ENCODE measurements around the gene NEURL4.

DNA sequence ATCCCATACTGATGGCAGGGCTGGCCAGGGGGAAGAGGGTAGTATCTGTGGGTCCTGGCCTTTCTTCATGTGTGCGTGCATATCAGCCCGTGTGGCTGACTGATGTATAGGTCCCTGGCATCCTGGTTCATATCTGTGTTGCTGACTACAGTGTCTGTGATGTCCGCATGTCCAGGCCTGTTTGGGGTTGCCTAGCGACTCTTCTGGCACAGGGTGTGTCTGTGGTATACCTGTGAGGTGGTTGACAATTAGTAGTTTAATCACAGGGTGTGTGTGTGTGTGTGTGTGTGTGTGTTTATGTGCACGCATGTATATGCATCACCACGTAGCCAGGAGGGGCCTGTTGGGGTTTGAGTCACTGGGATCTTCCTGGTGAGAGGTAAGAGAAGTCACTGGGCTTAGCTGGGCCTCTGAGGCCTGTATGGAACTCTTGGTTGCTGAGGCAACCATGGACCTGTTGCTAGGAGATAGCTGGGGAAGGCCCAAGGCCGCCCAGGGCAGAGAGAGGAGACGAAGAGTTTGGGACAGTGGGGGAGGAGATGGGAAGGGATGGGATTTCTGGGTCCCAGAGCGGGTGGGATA lies 25.2 kb upstream of the NEURL4 start:
- no peak for TF ChIP-seq POLR2A (IDR thresholded peaks at IDR 0.05; ENCODE audit: low read depth, low read length)
- TF ChIP-seq TAF1 (IDR thresholded peaks at IDR 0.05; ENCODE audit: borderline replicate concordance, low read depth, low read length), result no peak
- no peak for TF ChIP-seq POLR2AphosphoS5 (IDR thresholded peaks at IDR 0.05; ENCODE audit: low read depth, low read length)
